HCT116 (cell line): ENCODE measurements around the gene CACNB2. TPM values are rescaled to one million over a fixed set of nuclear protein-coding genes. Genes with fewer than 3 reads are reported as not detected.

Experiments
- ATAC-seq: fragments of 200-7000 bp; cut with Tn5 transposase; 2 replicates; pipeline ENCODE4 v1.9.1; 2020; ENCODE audit warnings: mild to moderate bottlenecking, moderate library complexity
- BruUV-seq: library from RNA; stranded (reverse); fragments of 400-500 nt; replicated peaks from 2 replicates; lab custom pipeline; 2021; lab: Mats Ljungman, UMichigan
- CTCF ChIA-PET: fragments of 300-600 bp; sonication (Branson Sonifier 250); formaldehyde crosslinking; loops from one replicate; lab custom pipeline; 2021; ENCODE audit warnings: antibody characterized with exemption; lab: Charles Lee
- POLR2A ChIA-PET: fragments of 300-600, 350-600 bp; sonication (Branson Sonifier 250); formaldehyde crosslinking; loops from one replicate; lab custom pipeline; 2021; ENCODE audit warnings: antibody characterized with exemption; lab: Charles Lee
- RAD21 ChIA-PET, 2 experiments: fragments of 300-600 bp; sonication (Branson Sonifier 250); formaldehyde crosslinking; loops; one replicate each; lab custom pipeline; 2023; ENCODE audit warnings: low total read pairs in 2 of 2; ENCODE audit not compliant: uncharacterized antibody in 2 of 2, unreplicated experiment in 2 of 2, low non-redundant PET in 1 of 2; lab: Charles Lee
- DNase-seq: peaks from one replicate; pipeline ENCODE4 v3.0.0-alpha.2; 2010; ENCODE audit warnings: low read depth, low spot score
- H2AFZ ChIP-seq: fragments of 200-600 bp; shearing (Covaris generic), sonication (generic); 2 replicates; pipeline ENCODE4 v1.6.1; 2017; ENCODE audit warnings: low read depth, mixed run types, mixed read lengths, antibody characterized with exemption, low read length; ENCODE audit not compliant: poor library complexity, severe bottlenecking
- H3K27ac ChIP-seq: 2 replicates; pipeline ENCODE4 v1.5.1; 2012; ENCODE audit warnings: low read depth, low read length
- H3K27me3 ChIP-seq: fragments of 200-600 bp; sonication (generic); 2 replicates; pipeline ENCODE4 v1.6.1; 2016; ENCODE audit warnings: mixed run types, low read length, mixed read lengths; ENCODE audit not compliant: insufficient read depth
- H3K36me3 ChIP-seq, 2 experiments: fragments of 200-500 bp in 1 of 2; fragments of 200-600 bp in 1 of 2; sonication (Bioruptor generic) in 1 of 2; sonication (generic) in 1 of 2; 2 replicates each; pipeline versions ENCODE4 v1.5.1 to v1.6.1; 2014 to 2016; ENCODE audit warnings: low read length in 2 of 2, inconsistent platforms in 1 of 2, mixed read lengths in 1 of 2, mixed run types in 1 of 2; ENCODE audit not compliant: insufficient read depth in 2 of 2, control insufficient read depth in 1 of 2
- H3K4me1 ChIP-seq, 2 experiments: fragments of 200-600 bp in 1 of 2; sonication (generic) in 1 of 2; 2 replicates each; pipeline versions ENCODE4 v1.5.1 to v1.6.1; 2012 to 2017; ENCODE audit warnings: low read length in 2 of 2, inconsistent platforms in 1 of 2, mild to moderate bottlenecking in 1 of 2, mixed read lengths in 1 of 2, mixed run types in 1 of 2, moderate library complexity in 1 of 2; ENCODE audit not compliant: insufficient read depth in 2 of 2, control insufficient read depth in 1 of 2
- H3K4me2 ChIP-seq: fragments of 200-600 bp; sonication (generic); 2 replicates; pipeline ENCODE4 v1.6.1; 2017; ENCODE audit warnings: mixed run types, low read length, mixed read lengths
- H3K4me3 ChIP-seq, 2 experiments: fragments of 200-600 bp in 1 of 2; sonication (generic) in 1 of 2; replicated peaks in 1 of 2; 2 replicates each; pipeline ENCODE4 v1.5.1; 2011 to 2016; ENCODE audit warnings: low read length in 2 of 2, control low read depth in 1 of 2, low read depth in 1 of 2, mild to moderate bottlenecking in 1 of 2, mixed read lengths in 1 of 2, mixed run types in 1 of 2
- H3K79me2 ChIP-seq: fragments of 200-600 bp; sonication (generic); 2 replicates; pipeline ENCODE4 v1.6.1; 2017; ENCODE audit warnings: mild to moderate bottlenecking, mixed run types, low read length, moderate library complexity, mixed read lengths; ENCODE audit not compliant: insufficient read depth
- H3K9ac ChIP-seq: fragments of 200-600 bp; sonication (generic); 2 replicates; pipeline ENCODE4 v1.6.1; 2016; ENCODE audit warnings: low read length, mixed read lengths
- H3K9me2 ChIP-seq: fragments of 200-600 bp; sonication (generic), shearing (Covaris generic); 2 replicates; pipeline ENCODE4 v1.6.1; 2017; ENCODE audit warnings: mixed run types, mild to moderate bottlenecking, moderate library complexity; ENCODE audit not compliant: insufficient read depth
- H3K9me3 ChIP-seq, 2 experiments: fragments of 200-500 bp in 1 of 2; fragments of 200-600 bp in 1 of 2; sonication (Bioruptor generic) in 1 of 2; sonication (generic) in 1 of 2; 2 replicates each; pipeline ENCODE4 v1.6.1; 2014 to 2017; ENCODE audit warnings: low read length in 2 of 2, mixed read lengths in 2 of 2, inconsistent platforms in 1 of 2, low read depth in 1 of 2, mild to moderate bottlenecking in 1 of 2, mixed run types in 1 of 2, moderate library complexity in 1 of 2; ENCODE audit not compliant: control insufficient read depth in 1 of 2, insufficient read depth in 1 of 2
- H4K20me1 ChIP-seq: fragments of 200-600 bp; sonication (generic), shearing (Covaris generic); 2 replicates; pipeline ENCODE4 v1.6.1; 2017; ENCODE audit warnings: mixed run types, mild to moderate bottlenecking, moderate library complexity; ENCODE audit not compliant: insufficient read depth
- ATF3 ChIP-seq: IDR thresholded peaks from 2 replicates; pipeline ENCODE4 v1.6.1; 2012
- CBX3 ChIP-seq: IDR thresholded peaks from 2 replicates; pipeline ENCODE4 v1.6.1; 2012; ENCODE audit warnings: low read depth
- CEBPB ChIP-seq: IDR thresholded peaks from 2 replicates; pipeline ENCODE4 v1.6.1; 2012; ENCODE audit warnings: low read depth
- CTCF ChIP-seq, 3 experiments: fragments of 200-600 bp in 1 of 3; sonication (generic) in 1 of 3; IDR thresholded peaks in 2 of 3; conservative IDR thresholded peaks in 1 of 3; 2 replicates each; pipeline ENCODE4 v1.5.1; 2012 to 2017; ENCODE audit warnings: low read depth in 2 of 3, low read length in 2 of 3, antibody characterized with exemption in 1 of 3, borderline replicate concordance in 1 of 3, control low read depth in 1 of 3, mild to moderate bottlenecking in 1 of 3, mixed read lengths in 1 of 3, mixed run types in 1 of 3, moderate library complexity in 1 of 3; ENCODE audit not compliant: insufficient read depth in 1 of 3
- ELF1 ChIP-seq: IDR thresholded peaks from 2 replicates; pipeline ENCODE4 v1.6.1; 2012; ENCODE audit warnings: low read depth, borderline replicate concordance
- EZH2 ChIP-seq: fragments of 200-600 bp; sonication (generic); IDR thresholded peaks from 2 replicates; pipeline ENCODE4 v1.6.1; 2017; ENCODE audit warnings: antibody characterized with exemption, mixed run types
- FOSL1 ChIP-seq: IDR thresholded peaks from 2 replicates; pipeline ENCODE4 v1.6.1; 2012; ENCODE audit warnings: low read depth
- JUND ChIP-seq: IDR thresholded peaks from 2 replicates; pipeline ENCODE4 v1.6.1; 2012
- MAX ChIP-seq: IDR thresholded peaks from 2 replicates; pipeline ENCODE4 v1.6.1; 2012
- POLR2A ChIP-seq: IDR thresholded peaks from 2 replicates; pipeline ENCODE4 v1.7.0; 2011; ENCODE audit warnings: borderline replicate concordance; ENCODE audit not compliant: insufficient read depth, insufficient read length; ENCODE audit errors: extremely low read depth
- REST ChIP-seq: IDR thresholded peaks from 2 replicates; pipeline ENCODE4 v1.6.1; 2012; ENCODE audit warnings: low read depth
- SP1 ChIP-seq: IDR thresholded peaks from 2 replicates; pipeline ENCODE4 v1.6.1; 2012; ENCODE audit warnings: low read depth
- SRF ChIP-seq: IDR thresholded peaks from 2 replicates; pipeline ENCODE4 v1.6.1; 2012; ENCODE audit warnings: low read depth
- YY1 ChIP-seq: IDR thresholded peaks from 2 replicates; pipeline ENCODE4 v1.6.1; 2011; ENCODE audit warnings: low read length, low read depth, moderate library complexity, mild to moderate bottlenecking; ENCODE audit not compliant: insufficient replicate concordance; ENCODE audit errors: extremely low read depth
- ZBTB33 ChIP-seq: IDR thresholded peaks from 2 replicates; pipeline ENCODE4 v1.6.1; 2011; ENCODE audit warnings: mild to moderate bottlenecking, low read length, moderate library complexity; ENCODE audit not compliant: insufficient replicate concordance; ENCODE audit errors: extremely low read depth
- ZFX ChIP-seq: fragments of 450-650 bp; IDR thresholded peaks from 2 replicates; pipeline ENCODE4 v1.6.1; 2017
- ZNF274 ChIP-seq: fragments of 200-500 bp; sonication (Bioruptor generic); IDR thresholded peaks from 2 replicates; pipeline ENCODE4 v1.6.1; 2014; ENCODE audit warnings: mild to moderate bottlenecking, low read depth, low read length, inconsistent platforms
- intact Hi-C: fragments of 100-400 bp; cut with micrococcal nuclease; formaldehyde crosslinking; loops from 2 replicates; pipeline ENCODE4 v1.10.0; 2022
- total RNA-seq: library from RNA; stranded (reverse); gene quantifications from one replicate; pipeline ENCODE4 v1.2.1, GENCODE V29; 2021; ENCODE audit not compliant: unreplicated experiment

CACNB2 gene
- total RNA-seq, 1 experiment from 2014 or later: 0.71 TPM

- TF ChIP-seq CEBPB: no peak
Measured at GRCh38 chr10:18145652-18146051, 5.4 kb downstream of the CACNB2 start (continued).

- ChIA-PET RAD21 (no interaction called here), POLR2A (no interaction called here), CTCF (no interaction called here)
- no TSS peak for BruUV-seq
- Histone ChIP-seq H3K9ac (no peak overlapping the region), H3K4me1 (no peaks in the 10 kb centered on the region), H3K9me3 (no peaks in the 10 kb centered on the region), H2AFZ (no peak overlapping the region), H3K79me2 (no peaks in the 10 kb centered on the region), H3K27me3 (no peaks in the 10 kb centered on the region), H3K36me3 (no peaks in the 10 kb centered on the region), H3K4me3 (no peak overlapping the region), H4K20me1 (no peaks in the 10 kb centered on the region), H3K4me2 (no peak overlapping the region), H3K9me2 (no peaks in the 10 kb centered on the region), H3K27ac (no peak overlapping the region)
- ATAC-seq: no peak
- intact Hi-C loops: no loop called here
- no peak for TF ChIP-seq EZH2
- TF ChIP-seq JUND: no peak
- no peak for TF ChIP-seq ZBTB33
- TF ChIP-seq POLR2A: no peak
- no peak for TF ChIP-seq ATF3
- TF ChIP-seq FOSL1: no peak
- no peak for TF ChIP-seq CBX3
- no peak for TF ChIP-seq ZNF274
- TF ChIP-seq SRF: no peak
- no peak for TF ChIP-seq YY1
- no peak for TF ChIP-seq ELF1
- TF ChIP-seq ZFX: no peak
- TF ChIP-seq CEBPB: no peak
- TF ChIP-seq CTCF (IDR thresholded peaks at IDR 0.05 in 2 of 3, conservative IDR thresholded peaks at IDR 0.05 in 1 of 3; ENCODE audit: borderline replicate concordance in 1 of 3, insufficient read depth in 1 of 3, low read depth in 2 of 3, low read length in 2 of 3): no peak
- TF ChIP-seq SP1: no peak
- no peak for TF ChIP-seq MAX
- no peak for TF ChIP-seq REST
- no peak for DNase-seq
Measured at GRCh38 chr10:18149196-18149800, 9.1 kb downstream of the CACNB2 start.
